K562 (cell line): ENCODE results near the gene MYRIP. TPM values are rescaled to one million over a fixed set of nuclear protein-coding genes. Genes with fewer than 3 reads are reported as not detected.

Experiments used
- ATAC-seq: fragments of 200-7000 bp; cut with Tn5 transposase; 3 replicates; pipeline ENCODE4 v1.9.1; 2020; ENCODE audit warnings: moderate library complexity
- BruUV-seq: library from RNA; stranded (reverse); fragments of 400-500 nt; replicated peaks from 2 replicates; lab custom pipeline; 2021; lab: Mats Ljungman, UMichigan
- CTCF ChIA-PET: fragments of 300-600 bp; formaldehyde crosslinking; extraction: SDS; loops from one replicate; lab custom pipeline; 2021; ENCODE audit warnings: low intra/inter-chr PET ratio; lab: Yijun Ruan, JAX
- POLR2A ChIA-PET: fragments of 300-600, 350-650 bp; sonication (Branson Sonifier 250); formaldehyde crosslinking; extraction: SDS; loops from one replicate; lab custom pipeline; 2021; ENCODE audit warnings: antibody characterized with exemption, inconsistent platforms; lab: Yijun Ruan, JAX
- DNase-seq, 4 experiments: peaks; one replicate each; pipeline versions ENCODE4 v3.0.0 to v3.0.0-alpha.2; 2011 to 2018; ENCODE audit warnings: low spot score in 3 of 4, mixed read lengths in 3 of 4; ENCODE audit errors: extremely low read depth in 1 of 4
- FAIRE-seq: peaks from 2 replicates; lab custom pipeline; 2011; peaks lifted over from hg19 to GRCh38; lab: Jason Lieb, UNC
- H2AFZ ChIP-seq: 2 replicates; pipeline ENCODE4 v1.6.0; 2011; ENCODE audit warnings: low read depth, low read length, control low read depth, inconsistent platforms
- H3K27ac ChIP-seq: fragments of 200-600 bp; 3 replicates; pipeline ENCODE4 v1.8.0; 2011; ENCODE audit warnings: low read depth, mild to moderate bottlenecking, control low read depth, inconsistent platforms, low read length, moderate library complexity, mixed read lengths; ENCODE audit errors: extremely low read depth
- H3K27me3 ChIP-seq, 2 experiments: fragments of 300-600 bp in 1 of 2; 2 replicates in 1 of 2; 3 replicates in 1 of 2; pipeline versions ENCODE4 v1.6.0 to v1.8.0; 2011; ENCODE audit warnings: inconsistent platforms in 2 of 2, low read length in 2 of 2, mild to moderate bottlenecking in 1 of 2, mixed read lengths in 1 of 2, moderate library complexity in 1 of 2; ENCODE audit not compliant: control insufficient read depth in 2 of 2, insufficient read depth in 2 of 2
- H3K36me3 ChIP-seq: fragments of 300-600 bp; 3 replicates; pipeline ENCODE4 v1.8.0; 2011; ENCODE audit warnings: mild to moderate bottlenecking, low read length, inconsistent platforms; ENCODE audit not compliant: control insufficient read depth, insufficient read depth
- H3K4me1 ChIP-seq, 2 experiments: fragments of 200-600 bp in 1 of 2; replicated peaks in 1 of 2; 2 replicates in 1 of 2; 3 replicates in 1 of 2; pipeline versions ENCODE4 v1.5.1 to v1.8.0; 2011; ENCODE audit warnings: inconsistent platforms in 2 of 2, low read length in 2 of 2, mild to moderate bottlenecking in 1 of 2, mixed read lengths in 1 of 2, moderate library complexity in 1 of 2; ENCODE audit not compliant: control insufficient read depth in 2 of 2, insufficient read depth in 2 of 2
- H3K4me2 ChIP-seq: 2 replicates; pipeline ENCODE4 v1.6.1; 2011; ENCODE audit warnings: low read length, control low read depth, inconsistent platforms, mixed read lengths; ENCODE audit not compliant: insufficient read depth
- H3K4me3 ChIP-seq: fragments of 200-600 bp; sonication (generic), shearing (Covaris generic); 2 replicates; pipeline ENCODE4 v1.5.1; 2016; ENCODE audit warnings: control low read depth, inconsistent platforms
- H3K79me2 ChIP-seq: fragments of 200-600 bp; 3 replicates; pipeline ENCODE4 v1.8.0; 2011; ENCODE audit warnings: low read length, inconsistent platforms; ENCODE audit not compliant: control insufficient read depth, insufficient read depth
- H3K9ac ChIP-seq, 2 experiments: 2 replicates each; pipeline versions ENCODE4 v1.6.0 to v1.6.1; 2011; ENCODE audit warnings: low read depth in 2 of 2, low read length in 2 of 2, control low read depth in 1 of 2, inconsistent platforms in 1 of 2, mild to moderate bottlenecking in 1 of 2, mixed read lengths in 1 of 2; ENCODE audit not compliant: insufficient read depth in 1 of 2
- H3K9me1 ChIP-seq: one replicate; pipeline ENCODE4 v1.6.0; 2011; ENCODE audit warnings: inconsistent platforms, mild to moderate bottlenecking, low read length, moderate library complexity; ENCODE audit not compliant: control insufficient read depth, insufficient read depth
- H3K9me3 ChIP-seq: replicated peaks from 2 replicates; pipeline ENCODE4 v1.5.1; 2011; ENCODE audit warnings: low read depth, low read length, inconsistent platforms; ENCODE audit not compliant: control insufficient read depth, insufficient read depth
- H4K20me1 ChIP-seq: replicated peaks from 2 replicates; pipeline ENCODE4 v1.6.1; 2011; ENCODE audit warnings: low read length, inconsistent platforms, mixed read lengths; ENCODE audit not compliant: control insufficient read depth, insufficient read depth
- TCF7 ChIP-seq: sonication (generic); IDR thresholded peaks from 2 replicates; pipeline ENCODE4 v1.6.1; 2016; ENCODE audit warnings: antibody characterized with exemption, borderline replicate concordance
- WGBS: fragments of 100-300 bp; shearing (Covaris generic); methylation state at CpG from one replicate; pipeline ENCODE4 v1.1.6; 2016; ENCODE audit warnings: low coverage, mixed read lengths; ENCODE audit not compliant: insufficient coverage; ENCODE audit errors: missing lambda C conversion rate; 5-methylcytosine and 5-hydroxymethylcytosine counted together
- in situ Hi-C: fragments of 300-500 bp; cut with MboI; formaldehyde crosslinking; loops from 4 replicates; pipeline ENCODE4 v1.15.0; 2018; ENCODE audit warnings: inconsistent platforms, mixed read lengths
- intact Hi-C: fragments of 100-400 bp; cut with micrococcal nuclease; formaldehyde crosslinking; loops from 2 replicates; pipeline ENCODE4 v1.14.2; 2022
- polyA plus RNA-seq, 8 experiments: library from polyadenylated mRNA; depleted of rRNA in 4 of 8; stranded (reverse) in 5 of 8; unstranded in 3 of 8; fragments of >200 nt; fragmentation: Nextera tagmentation in 2 of 8; fragmentation: Illumina TruSeq in 1 of 8; extraction: Ambion mirVana in 2 of 8; extraction: Trizol in 1 of 8; gene quantifications; 2 replicates each; pipeline versions ENCODE4 v1.2.1 to v1.2.3, GENCODE V29; 2011 to 2014; ENCODE audit warnings: inconsistent platforms in 1 of 8, missing spikeins in 1 of 8
- total RNA-seq, 7 experiments: library from RNA; depleted of rRNA in 6 of 7; stranded (reverse); fragments of >200 nt in 6 of 7; fragmentation: Illumina TruSeq in 2 of 7; extraction: Trizol in 2 of 7; gene quantifications; 2 replicates each; pipeline versions ENCODE4 v1.2.1 to v1.2.3, GENCODE V29; 2011 to 2021; ENCODE audit warnings: low replicate concordance in 1 of 7
- TF ChIP-seq, protein P1 (sequence below), 3 experiments: IDR thresholded peaks in 2 of 3; conservative IDR thresholded peaks in 1 of 3; 2 replicates each; pipeline ENCODE4 v1.5.1; 2011 to 2012; ENCODE audit warnings: low read length in 3 of 3, mild to moderate bottlenecking in 3 of 3, control low read depth in 2 of 3, improper control_type of control experiment in 1 of 3, inconsistent platforms in 1 of 3, low read depth in 1 of 3, mixed read lengths in 1 of 3, moderate library complexity in 1 of 3; ENCODE audit not compliant: insufficient read depth in 2 of 3

The MYRIP gene
- total and polyA plus RNA-seq, 9 of the 15 experiments (the other 6 are each of a cell fraction or from before 2014, with no cell fraction given) = 0.03 to 0.12 TPM; not detected in 7

DNA sequence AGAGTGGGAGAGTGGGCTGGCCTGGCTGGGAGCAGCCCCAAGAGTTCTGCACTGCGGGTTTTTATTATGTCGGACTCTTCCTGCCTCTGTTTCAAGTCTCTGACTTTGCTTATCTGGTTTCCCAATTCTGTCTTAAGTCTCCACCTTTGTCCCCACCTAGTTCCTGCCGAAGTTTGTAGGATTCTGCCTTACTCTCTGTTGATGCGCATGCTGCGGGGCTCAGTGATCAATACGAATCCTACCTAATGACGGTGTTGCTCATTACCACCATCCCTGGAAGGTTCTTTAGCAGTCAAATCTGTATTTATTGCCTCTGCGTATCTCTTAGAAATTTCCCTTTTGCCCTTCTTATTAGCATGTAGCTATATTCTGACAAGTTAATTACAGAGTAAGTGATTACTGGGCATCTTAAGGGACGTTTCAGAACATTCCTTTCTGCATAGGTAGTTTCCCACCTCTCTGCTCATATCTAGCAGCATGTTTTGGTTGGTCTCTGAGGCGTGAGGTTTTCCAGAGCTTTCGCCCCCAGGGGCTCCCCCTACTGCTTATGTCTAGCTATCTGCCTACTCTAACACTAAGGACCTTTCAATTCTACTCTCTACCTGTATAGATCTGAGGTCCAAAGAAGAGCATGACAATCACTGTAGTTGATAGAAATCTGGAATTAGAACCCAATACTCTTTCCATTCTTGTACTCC, 264.1 kb downstream of the MYRIP start:
- in situ Hi-C loops (no loop called here), intact Hi-C loops (loop anchor here (10.0 kb wide), 1 partner anchor 241 kb away; no protein-coding TSS in a partner anchor)
- no peak for FAIRE-seq
- BruUV-seq = no TSS peak
- peak in 2 of 4 experiments; percentile 16 to 33 for DNase-seq
- Histone ChIP-seq H3K4me1 (peaks cover 0 to 4% of the 10 kb centered on the region in 2 experiments; a peak in 1 of 5 replicates), H3K27ac (no peak overlapping the region), H2AFZ (no peak overlapping the region), H4K20me1 (no peaks in the 10 kb centered on the region), H3K79me2 (no peaks in the 10 kb centered on the region), H3K27me3 (peaks cover 0 to 4% of the 10 kb centered on the region in 2 experiments; a peak in 3 of 5 replicates), H3K9ac (no peak overlapping the region), H3K9me1 (no peaks in the 10 kb centered on the region), H3K36me3 (no peaks in the 10 kb centered on the region), H3K4me3 (no peak overlapping the region), H3K9me3 (no peaks in the 10 kb centered on the region), H3K4me2 (no peak overlapping the region)
- POLR2A ChIA-PET = interaction anchor here (2.0 kb wide), 1 partner anchor 17 kb away, joined by 4 read pairs; no protein-coding TSS in a partner anchor
- WGBS = 2% methylated on average over 11 of the region's 11 CpGs
- CTCF ChIA-PET = no interaction called here
- peak; percentile 81 for ATAC-seq
- TF ChIP-seq, protein P1, sequence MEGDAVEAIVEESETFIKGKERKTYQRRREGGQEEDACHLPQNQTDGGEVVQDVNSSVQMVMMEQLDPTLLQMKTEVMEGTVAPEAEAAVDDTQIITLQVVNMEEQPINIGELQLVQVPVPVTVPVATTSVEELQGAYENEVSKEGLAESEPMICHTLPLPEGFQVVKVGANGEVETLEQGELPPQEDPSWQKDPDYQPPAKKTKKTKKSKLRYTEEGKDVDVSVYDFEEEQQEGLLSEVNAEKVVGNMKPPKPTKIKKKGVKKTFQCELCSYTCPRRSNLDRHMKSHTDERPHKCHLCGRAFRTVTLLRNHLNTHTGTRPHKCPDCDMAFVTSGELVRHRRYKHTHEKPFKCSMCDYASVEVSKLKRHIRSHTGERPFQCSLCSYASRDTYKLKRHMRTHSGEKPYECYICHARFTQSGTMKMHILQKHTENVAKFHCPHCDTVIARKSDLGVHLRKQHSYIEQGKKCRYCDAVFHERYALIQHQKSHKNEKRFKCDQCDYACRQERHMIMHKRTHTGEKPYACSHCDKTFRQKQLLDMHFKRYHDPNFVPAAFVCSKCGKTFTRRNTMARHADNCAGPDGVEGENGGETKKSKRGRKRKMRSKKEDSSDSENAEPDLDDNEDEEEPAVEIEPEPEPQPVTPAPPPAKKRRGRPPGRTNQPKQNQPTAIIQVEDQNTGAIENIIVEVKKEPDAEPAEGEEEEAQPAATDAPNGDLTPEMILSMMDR (IDR thresholded peaks at IDR 0.05 in 2 of 3, conservative IDR thresholded peaks at IDR 0.05 in 1 of 3; ENCODE audit: insufficient read depth in 2 of 3, low read depth in 1 of 3, low read length in 3 of 3) = peak in 2 of 3 experiments; percentile 13 to 32; a peak in 1 of 6 replicates
- TF ChIP-seq TCF7 = no peak
